SIG-M5 treated with dmso at 0.1 percent for 504 hours (cell line): ENCODE data around the gene GALM.

ENCODE experiments used
- DNase-seq: peaks from one replicate; lab custom pipeline; 2025; ENCODE audit not compliant: unreplicated experiment; lab: John Stamatoyannopoulos, UW

GALM gene

GRCh38 chr2:38649176-38649728 lies 16.7 kb upstream of the GALM start:
- no peak for DNase-seq

GRCh38 chr2:38650012-38650411 lies 15.9 kb upstream of the GALM start:
- no peak for DNase-seq

GRCh38 chr2:38650717-38651116 lies 15.2 kb upstream of the GALM start:
- no peak for DNase-seq

- DNase-seq, result peak; percentile 48
Measured at GRCh38 chr2:38652431-38653273, 13.3 kb upstream of the GALM start.

- no peak for DNase-seq
Measured at GRCh38 chr2:38653380-38653714, 12.6 kb upstream of the GALM start.

- DNase-seq, result peak; percentile 5
Measured at GRCh38 chr2:38653715-38654527, 12.0 kb upstream of the GALM start.

GRCh38 chr2:38654528-38655381 lies 11.2 kb upstream of the GALM start:
- DNase-seq, result no peak

GRCh38 chr2:38655441-38655840 lies 10.5 kb upstream of the GALM start:
- no peak for DNase-seq

- DNase-seq, result no peak
Measured at GRCh38 chr2:38656866-38657480, 8.9 kb upstream of the GALM start.

GRCh38 chr2:38658613-38659012 lies 7.3 kb upstream of the GALM start:
- no peak for DNase-seq

GRCh38 chr2:38659115-38659514 lies 6.8 kb upstream of the GALM start:
- no peak for DNase-seq

GRCh38 chr2:38660282-38660681 lies 5.6 kb upstream of the GALM start:
- no peak for DNase-seq

- DNase-seq, result peak; percentile 9
Measured at GRCh38 chr2:38661306-38661705, 4.6 kb upstream of the GALM start.

GRCh38 chr2:38666556-38666910 lies 619 bp downstream of the GALM start:
- peak; percentile 74 for DNase-seq

GRCh38 chr2:38668092-38668491 lies 2.2 kb downstream of the GALM start:
- no peak for DNase-seq

GRCh38 chr2:38668779-38669479 lies 3.0 kb downstream of the GALM start:
- DNase-seq, result no peak

- no peak for DNase-seq
Measured at GRCh38 chr2:38671303-38671702, 5.4 kb downstream of the GALM start.

GRCh38 chr2:38671946-38672345 lies 6.0 kb downstream of the GALM start:
- no peak for DNase-seq

GRCh38 chr2:38672445-38673391 lies 6.8 kb downstream of the GALM start:
- DNase-seq, result no peak
